ENCODE measurements around the gene ZNF575.

Gene ZNF575

DNA sequence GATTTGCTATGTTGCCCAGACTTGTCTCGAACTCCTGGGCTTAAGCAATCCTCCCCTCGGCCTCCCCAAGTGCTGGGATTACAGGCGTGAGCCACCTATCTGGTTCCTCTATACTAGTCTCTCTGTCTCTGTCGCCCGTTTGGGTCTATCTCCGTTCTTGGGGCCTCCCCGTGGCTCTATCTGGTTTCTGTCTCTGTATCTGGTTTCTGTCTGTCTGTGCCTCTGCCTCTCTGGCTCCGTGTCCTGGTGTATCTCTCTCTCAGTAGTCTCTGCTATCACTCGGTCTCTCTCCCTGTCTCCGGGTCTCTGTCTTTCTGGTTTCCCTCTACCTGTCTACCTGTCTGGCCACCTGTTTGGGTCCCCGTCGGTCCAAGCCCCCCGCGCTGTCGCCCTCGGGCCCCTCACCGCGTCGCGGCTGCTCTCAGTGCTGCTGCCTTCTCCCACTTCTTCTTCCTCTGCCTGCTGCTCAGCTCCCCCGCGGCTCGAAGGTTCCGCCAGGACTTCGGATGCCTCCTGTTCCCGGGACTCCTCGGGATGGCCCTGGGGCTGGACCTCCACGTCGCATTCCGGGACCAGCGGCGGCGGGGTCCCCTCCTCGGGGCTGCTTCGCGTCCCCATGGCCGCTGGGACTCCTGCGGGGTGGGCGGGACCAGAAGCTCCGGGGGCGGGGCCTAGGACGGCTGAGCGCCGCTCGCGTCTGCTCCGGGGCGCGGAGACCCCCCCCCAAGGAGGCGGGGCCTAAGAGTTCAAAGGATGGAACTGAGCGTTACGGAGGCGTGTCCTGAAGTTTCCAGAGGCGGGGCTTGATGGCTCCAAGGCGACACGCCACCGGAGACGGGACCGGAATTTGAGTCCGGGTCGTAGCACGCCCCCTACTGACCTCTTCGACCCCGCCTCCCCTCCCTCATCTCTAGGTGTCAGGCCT is 29.2 kb upstream of the ZNF575 start:
- H3K27me3 ChIP-seq (ENCODE audit: insufficient read depth, insufficient read length): peaks cover 24% of the 10 kb centered on the region
- peak overlapping the region; percentile 75 for H3K4me3 ChIP-seq (ENCODE audit: insufficient read length, low read depth)
- H3K4me1 ChIP-seq (ENCODE audit: insufficient read depth, insufficient read length): peaks cover 5% of the 10 kb centered on the region
- DNase-seq (ENCODE audit: low read depth, low spot score): peak; percentile 86
- peaks cover 12% of the 10 kb centered on the region for H3K36me3 ChIP-seq (ENCODE audit: insufficient read depth, insufficient read length, low read length)
- TF ChIP-seq SUZ12 (IDR thresholded peaks at IDR 0.05; ENCODE audit: extremely low read depth, insufficient read depth, insufficient read length) (no peak), ZNF274 (IDR thresholded peaks at IDR 0.05; ENCODE audit: low read depth, low read length) (no peak), YY1 (IDR thresholded peaks at IDR 0.05; ENCODE audit: insufficient read depth, insufficient read length) (no peak)
- peak overlapping the region; percentile 83 for H3K9ac ChIP-seq (ENCODE audit: insufficient read length, low read depth)
- no peaks in the 10 kb centered on the region for H3K9me3 ChIP-seq (ENCODE audit: insufficient read depth, low read length)

DNA sequence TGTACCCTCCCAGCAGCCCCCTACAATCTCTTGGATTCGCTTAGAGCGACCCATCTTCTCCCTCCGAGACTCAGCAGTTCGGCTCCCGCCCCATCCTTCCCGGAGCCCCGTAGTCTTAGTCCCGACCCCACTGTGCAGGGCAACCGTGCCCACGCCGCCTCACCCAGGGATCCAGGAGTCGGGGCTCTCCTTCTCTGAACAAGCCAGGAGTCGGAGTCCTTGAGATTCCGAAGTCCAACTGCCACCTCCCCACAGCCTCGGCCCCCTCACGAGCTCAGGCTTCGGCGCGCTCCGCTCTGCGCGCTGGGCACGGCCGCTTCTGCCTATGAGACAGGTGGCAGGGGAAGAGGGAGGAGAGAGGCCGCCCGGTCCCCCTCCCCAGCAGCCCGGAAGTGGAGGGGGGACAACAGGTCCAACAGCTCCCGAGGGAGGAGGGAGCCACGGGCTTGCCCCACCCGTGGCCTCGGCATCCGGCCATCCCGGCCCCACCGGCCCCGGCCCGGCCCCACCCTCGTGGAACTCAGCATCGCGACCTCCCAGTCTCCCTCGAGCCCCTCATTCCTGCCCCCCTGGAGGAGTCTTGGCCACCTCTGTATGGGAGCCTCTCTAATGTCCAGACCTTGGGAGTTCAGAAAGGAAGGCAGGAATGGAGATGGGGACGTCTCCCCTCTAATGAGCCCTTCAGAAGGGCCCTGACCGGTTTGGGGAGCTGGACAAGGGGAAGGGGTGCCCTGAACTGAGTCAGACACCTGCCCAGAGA is 28.4 kb upstream of the ZNF575 start, which contains the start of gene PHLDB3:
Gene PHLDB3, minus strand, starts transcription at position 321 of the 760 bp plus-strand sequence. CDS start 628 bp downstream, outside the sequence.
- Histone ChIP-seq H3K4me3 (ENCODE audit: insufficient read length, low read depth) (peak within 1 kb of the TSS; percentile 75), H3K4me1 (ENCODE audit: insufficient read depth, insufficient read length) (peaks cover 5% of the 10 kb centered on the region), H3K9ac (ENCODE audit: insufficient read length, low read depth) (peak within 1 kb of the TSS; percentile 83), H3K9me3 (ENCODE audit: insufficient read depth, low read length) (no peaks in the 10 kb centered on the region), H3K27me3 (ENCODE audit: insufficient read depth, insufficient read length) (peaks cover 24% of the 10 kb centered on the region), H3K36me3 (ENCODE audit: insufficient read depth, insufficient read length, low read length) (peaks cover 16% of the 10 kb centered on the region)
- no peak for DNase-seq (ENCODE audit: low read depth, low spot score)
- TF ChIP-seq YY1 (IDR thresholded peaks at IDR 0.05; ENCODE audit: insufficient read depth, insufficient read length) (no peak), ZNF274 (IDR thresholded peaks at IDR 0.05; ENCODE audit: low read depth, low read length) (no peak), SUZ12 (IDR thresholded peaks at IDR 0.05; ENCODE audit: extremely low read depth, insufficient read depth, insufficient read length) (no peak)

- H3K36me3 ChIP-seq (ENCODE audit: insufficient read depth, insufficient read length, low read length): peaks cover 21% of the 10 kb centered on the region
- DNase-seq (ENCODE audit: low read depth, low spot score): no peak
These were observed 27.9 kb upstream of the ZNF575 start for GRCh38 chr19:43505186-43505456.

DNA sequence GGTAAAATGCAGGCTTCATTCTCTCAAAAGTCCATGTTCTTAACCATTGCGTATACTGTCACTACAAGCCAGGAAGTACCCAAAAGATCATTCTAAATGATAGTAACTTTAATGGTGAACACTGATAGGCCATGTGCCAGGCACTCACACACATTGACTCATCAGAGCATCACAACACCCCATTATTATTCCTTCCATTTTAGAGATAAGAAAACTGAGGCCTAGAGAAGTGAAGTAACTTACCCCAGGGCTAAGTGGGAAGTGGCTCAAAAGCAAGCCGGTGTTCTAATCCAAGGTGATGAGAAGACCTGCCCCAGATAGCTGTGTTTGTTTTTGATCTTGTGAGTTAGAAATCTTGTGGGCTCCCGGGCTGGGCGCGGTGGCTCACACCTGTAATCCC is 27.0 kb upstream of the ZNF575 start:
- no peak overlapping the region for H3K9ac ChIP-seq (ENCODE audit: insufficient read length, low read depth)
- peaks cover 26% of the 10 kb centered on the region for H3K36me3 ChIP-seq (ENCODE audit: insufficient read depth, insufficient read length, low read length)
- no peak overlapping the region for H3K4me3 ChIP-seq (ENCODE audit: insufficient read length, low read depth)
- peaks cover 24% of the 10 kb centered on the region for H3K27me3 ChIP-seq (ENCODE audit: insufficient read depth, insufficient read length)
- no peak for TF ChIP-seq YY1 (IDR thresholded peaks at IDR 0.05; ENCODE audit: insufficient read depth, insufficient read length)
- TF ChIP-seq ZNF274 (IDR thresholded peaks at IDR 0.05; ENCODE audit: low read depth, low read length): no peak
- TF ChIP-seq SUZ12 (IDR thresholded peaks at IDR 0.05; ENCODE audit: extremely low read depth, insufficient read depth, insufficient read length): no peak
- H3K4me1 ChIP-seq (ENCODE audit: insufficient read depth, insufficient read length): peaks cover 5% of the 10 kb centered on the region
- no peak for DNase-seq (ENCODE audit: low read depth, low spot score)
- H3K9me3 ChIP-seq (ENCODE audit: insufficient read depth, low read length): no peaks in the 10 kb centered on the region

More at GRCh38 chr19:43505186-43505456, 27.9 kb upstream of the ZNF575 start:
- no peak overlapping the region for H3K4me3 ChIP-seq (ENCODE audit: insufficient read length, low read depth)
- no peaks in the 10 kb centered on the region for H3K9me3 ChIP-seq (ENCODE audit: insufficient read depth, low read length)
- peaks cover 24% of the 10 kb centered on the region for H3K27me3 ChIP-seq (ENCODE audit: insufficient read depth, insufficient read length)
- peak overlapping the region; percentile 10 for H3K9ac ChIP-seq (ENCODE audit: insufficient read length, low read depth)
- H3K4me1 ChIP-seq (ENCODE audit: insufficient read depth, insufficient read length): peaks cover 5% of the 10 kb centered on the region
- TF ChIP-seq YY1 (IDR thresholded peaks at IDR 0.05; ENCODE audit: insufficient read depth, insufficient read length): no peak
- no peak for TF ChIP-seq ZNF274 (IDR thresholded peaks at IDR 0.05; ENCODE audit: low read depth, low read length)
- no peak for TF ChIP-seq SUZ12 (IDR thresholded peaks at IDR 0.05; ENCODE audit: extremely low read depth, insufficient read depth, insufficient read length)

DNA sequence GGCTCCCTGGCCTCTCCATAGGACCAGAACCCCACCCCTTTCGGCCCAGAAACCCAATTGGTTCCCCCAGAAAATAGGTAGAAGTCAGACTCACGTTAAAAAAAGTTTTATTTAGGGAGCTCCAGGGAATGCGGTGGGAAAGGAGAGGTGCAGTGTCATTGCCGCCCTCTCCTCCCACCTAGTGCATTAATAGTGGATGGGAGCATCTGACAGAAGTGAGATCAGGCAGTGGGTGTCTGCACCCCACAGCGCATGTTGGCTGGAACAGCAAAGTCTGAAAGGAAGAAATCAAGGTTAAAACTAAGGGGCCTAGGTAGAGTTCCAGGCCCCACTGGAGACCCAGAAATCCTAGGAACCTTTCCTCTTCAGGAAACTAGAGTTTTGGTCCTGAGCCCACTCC is 26.4 kb upstream of the ZNF575 start:
- Histone ChIP-seq H3K9ac (ENCODE audit: insufficient read length, low read depth) (no peak overlapping the region), H3K36me3 (ENCODE audit: insufficient read depth, insufficient read length, low read length) (peaks cover 29% of the 10 kb centered on the region), H3K4me1 (ENCODE audit: insufficient read depth, insufficient read length) (peaks cover 5% of the 10 kb centered on the region), H3K27me3 (ENCODE audit: insufficient read depth, insufficient read length) (peaks cover 24% of the 10 kb centered on the region), H3K9me3 (ENCODE audit: insufficient read depth, low read length) (no peaks in the 10 kb centered on the region; the same call in 1 of the 2 replicates), H3K4me3 (ENCODE audit: insufficient read length, low read depth) (no peak overlapping the region)
- no peak for TF ChIP-seq ZNF274 (IDR thresholded peaks at IDR 0.05; ENCODE audit: low read depth, low read length)
- no peak for TF ChIP-seq SUZ12 (IDR thresholded peaks at IDR 0.05; ENCODE audit: extremely low read depth, insufficient read depth, insufficient read length)
- TF ChIP-seq YY1 (IDR thresholded peaks at IDR 0.05; ENCODE audit: insufficient read depth, insufficient read length): no peak
- no peak for DNase-seq (ENCODE audit: low read depth, low spot score)

DNA sequence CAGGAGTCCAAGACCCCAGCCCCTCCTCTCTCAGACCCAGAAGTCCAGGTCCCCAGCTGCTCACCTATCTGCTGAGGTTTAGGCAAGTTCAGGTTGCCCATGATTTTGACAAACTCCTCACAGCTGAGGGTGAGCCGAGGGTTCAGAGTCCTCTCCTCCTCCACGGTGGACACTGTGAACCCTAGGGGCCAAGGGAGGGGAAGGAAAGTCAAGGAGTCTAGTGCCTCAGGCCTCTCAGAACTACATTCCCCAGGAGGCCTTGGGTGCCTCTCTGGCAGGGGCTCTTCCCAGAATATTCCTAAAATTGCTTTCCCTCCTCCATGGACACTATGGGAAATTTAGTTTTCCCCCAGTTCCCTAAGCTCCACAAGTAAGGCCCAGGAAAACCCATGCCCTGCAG is 25.1 kb upstream of the ZNF575 start:
- Histone ChIP-seq H3K4me1 (ENCODE audit: insufficient read depth, insufficient read length) (peaks cover 4% of the 10 kb centered on the region), H3K36me3 (ENCODE audit: insufficient read depth, insufficient read length, low read length) (peaks cover 25% of the 10 kb centered on the region), H3K9ac (ENCODE audit: insufficient read length, low read depth) (no peak overlapping the region), H3K9me3 (ENCODE audit: insufficient read depth, low read length) (peaks cover 2% of the 10 kb centered on the region; the same call in 1 of the 2 replicates), H3K27me3 (ENCODE audit: insufficient read depth, insufficient read length) (peaks cover 20% of the 10 kb centered on the region), H3K4me3 (ENCODE audit: insufficient read length, low read depth) (no peak overlapping the region)
- DNase-seq (ENCODE audit: low read depth, low spot score): no peak
- no peak for TF ChIP-seq SUZ12 (IDR thresholded peaks at IDR 0.05; ENCODE audit: extremely low read depth, insufficient read depth, insufficient read length)
- no peak for TF ChIP-seq YY1 (IDR thresholded peaks at IDR 0.05; ENCODE audit: insufficient read depth, insufficient read length)
- TF ChIP-seq ZNF274 (IDR thresholded peaks at IDR 0.05; ENCODE audit: low read depth, low read length): no peak

DNA sequence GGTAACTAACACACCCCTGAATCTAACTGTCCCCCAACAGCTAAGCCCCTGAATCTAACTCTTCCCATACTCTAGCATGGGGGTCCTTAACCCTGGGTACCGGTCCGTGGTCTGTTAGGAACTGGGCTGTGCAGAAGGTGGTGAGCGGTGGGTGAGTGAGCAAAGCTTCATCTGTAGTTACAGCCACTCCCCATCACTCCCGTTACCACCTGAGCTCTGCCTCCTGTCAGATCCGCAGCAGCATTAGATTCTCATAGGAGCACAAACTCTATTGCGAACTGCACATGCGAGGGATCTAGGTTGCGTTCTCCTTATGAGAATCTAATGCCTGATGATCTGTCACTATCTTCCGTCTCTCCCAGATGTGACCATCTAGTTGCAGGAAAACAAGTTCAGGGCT is 22.3 kb upstream of the ZNF575 start:
- peaks cover 25% of the 10 kb centered on the region for H3K36me3 ChIP-seq (ENCODE audit: insufficient read depth, insufficient read length, low read length)
- DNase-seq (ENCODE audit: low read depth, low spot score): no peak
- H3K4me3 ChIP-seq (ENCODE audit: insufficient read length, low read depth): no peak overlapping the region
- TF ChIP-seq YY1 (IDR thresholded peaks at IDR 0.05; ENCODE audit: insufficient read depth, insufficient read length) (no peak), ZNF274 (IDR thresholded peaks at IDR 0.05; ENCODE audit: low read depth, low read length) (no peak)
- no peaks in the 10 kb centered on the region for H3K27me3 ChIP-seq (ENCODE audit: insufficient read depth, insufficient read length)
- peaks cover 17% of the 10 kb centered on the region; the same call in 1 of the 2 replicates for H3K9me3 ChIP-seq (ENCODE audit: insufficient read depth, low read length)
- no peak overlapping the region for H3K9ac ChIP-seq (ENCODE audit: insufficient read length, low read depth)
- no peaks in the 10 kb centered on the region for H3K4me1 ChIP-seq (ENCODE audit: insufficient read depth, insufficient read length)
